Measurements from ENCODE around the gene RAB36. TPM values are rescaled to one million over a fixed set of nuclear protein-coding genes. Genes with fewer than 3 reads are reported as not detected.

The RAB36 gene
- total RNA-seq, 2 donors from 2014 or later, result 1.3 to 3.1 TPM

GRCh38 chr22:23105304-23105703 lies 40.0 kb upstream of the RAB36 start:
- H3K4me1 ChIP-seq, result no peaks in the 10 kb centered on the region
- no peak for TF ChIP-seq POLR2A (IDR thresholded peaks at IDR 0.05)
- H3K36me3 ChIP-seq (replicated peaks in 1 of 2; ENCODE audit: insufficient read depth in 1 of 2, low read depth in 2 of 2), result no peaks in the 10 kb centered on the region
- WGBS, 2 donors, result 88 to 95% methylated on average over 5 of the region's 5 CpGs
- no peak for ATAC-seq
- H3K4me3 ChIP-seq, result no peak overlapping the region
- peak overlapping the region in 1 of 4 donors; percentile 6 for H3K27ac ChIP-seq
- DNase-seq, result no peak
- no peaks in the 10 kb centered on the region for H3K27me3 ChIP-seq
- intact Hi-C loops (cut with DNase I), result no loop called here
- H3K9me3 ChIP-seq, result no peaks in the 10 kb centered on the region

DNA sequence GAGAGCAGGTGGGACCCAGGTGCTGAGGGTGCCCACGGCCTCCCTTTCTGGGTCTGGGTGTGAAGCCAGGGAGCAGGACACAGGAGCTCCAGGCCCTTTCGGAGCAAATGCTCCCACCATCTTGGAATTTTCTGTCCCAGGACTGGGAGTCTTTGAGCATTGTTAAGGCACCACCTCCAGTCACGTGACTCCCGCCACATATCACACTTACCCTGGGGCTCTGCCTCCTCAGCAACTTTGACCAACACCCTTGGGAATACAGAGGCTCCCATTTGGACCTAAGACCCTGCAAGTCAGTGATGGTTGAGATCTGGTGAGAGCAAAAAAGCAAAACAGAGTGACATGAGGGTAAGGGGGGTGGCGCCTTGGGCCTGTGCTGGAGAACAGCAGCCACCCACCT lies 39.4 kb upstream of the RAB36 start:
- DNase-seq, result no peak
- 90 to 96% methylated on average over 5 of the region's 5 CpGs for WGBS, 2 donors

DNA sequence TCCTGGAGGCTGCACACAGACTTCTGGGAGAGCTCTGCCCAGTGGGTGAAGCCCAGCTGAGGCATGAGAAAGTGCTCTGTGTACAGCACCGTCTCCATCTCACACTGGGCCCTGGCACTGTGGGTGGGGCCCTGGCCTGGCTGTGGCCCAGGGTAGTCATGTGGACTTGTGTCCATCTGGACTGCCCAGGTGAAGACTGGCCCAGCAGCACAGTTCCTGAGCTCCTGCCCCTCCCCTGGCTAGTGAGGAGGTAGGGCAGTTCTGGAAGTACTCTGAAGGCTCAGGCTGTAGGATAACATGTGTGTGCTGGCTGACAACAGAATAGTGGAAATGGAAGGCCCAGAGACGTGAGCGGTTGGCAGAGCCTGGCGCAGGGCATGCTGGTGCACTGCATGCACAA lies 38.9 kb upstream of the RAB36 start:
- Histone ChIP-seq H3K27me3 (no peaks in the 10 kb centered on the region), H3K9me3 (no peaks in the 10 kb centered on the region), H3K36me3 (replicated peaks in 1 of 2; ENCODE audit: insufficient read depth in 1 of 2, low read depth in 2 of 2) (no peaks in the 10 kb centered on the region), H3K4me1 (no peaks in the 10 kb centered on the region), H3K4me3 (no peak overlapping the region), H3K27ac (no peak overlapping the region)
- intact Hi-C loops (cut with DNase I), result no loop called here
- 70 to 91% methylated on average over 3 of the region's 4 CpGs for WGBS, 2 donors
- TF ChIP-seq, protein P1, sequence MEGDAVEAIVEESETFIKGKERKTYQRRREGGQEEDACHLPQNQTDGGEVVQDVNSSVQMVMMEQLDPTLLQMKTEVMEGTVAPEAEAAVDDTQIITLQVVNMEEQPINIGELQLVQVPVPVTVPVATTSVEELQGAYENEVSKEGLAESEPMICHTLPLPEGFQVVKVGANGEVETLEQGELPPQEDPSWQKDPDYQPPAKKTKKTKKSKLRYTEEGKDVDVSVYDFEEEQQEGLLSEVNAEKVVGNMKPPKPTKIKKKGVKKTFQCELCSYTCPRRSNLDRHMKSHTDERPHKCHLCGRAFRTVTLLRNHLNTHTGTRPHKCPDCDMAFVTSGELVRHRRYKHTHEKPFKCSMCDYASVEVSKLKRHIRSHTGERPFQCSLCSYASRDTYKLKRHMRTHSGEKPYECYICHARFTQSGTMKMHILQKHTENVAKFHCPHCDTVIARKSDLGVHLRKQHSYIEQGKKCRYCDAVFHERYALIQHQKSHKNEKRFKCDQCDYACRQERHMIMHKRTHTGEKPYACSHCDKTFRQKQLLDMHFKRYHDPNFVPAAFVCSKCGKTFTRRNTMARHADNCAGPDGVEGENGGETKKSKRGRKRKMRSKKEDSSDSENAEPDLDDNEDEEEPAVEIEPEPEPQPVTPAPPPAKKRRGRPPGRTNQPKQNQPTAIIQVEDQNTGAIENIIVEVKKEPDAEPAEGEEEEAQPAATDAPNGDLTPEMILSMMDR (IDR thresholded peaks at IDR 0.05), result no peak
- TF ChIP-seq POLR2A (IDR thresholded peaks at IDR 0.05), result no peak
- DNase-seq, result peak in 3 of 4 donors; percentile 23 to 33 (median 30)
- peak; percentile 23 for ATAC-seq

More for the DNA sequence above, 39.4 kb upstream of the RAB36 start:
- Histone ChIP-seq H3K9me3 (no peaks in the 10 kb centered on the region), H3K27ac (peak overlapping the region in 1 of 4 donors; percentile 6), H3K36me3 (replicated peaks in 1 of 2; ENCODE audit: insufficient read depth in 1 of 2, low read depth in 2 of 2) (no peaks in the 10 kb centered on the region), H3K27me3 (no peaks in the 10 kb centered on the region), H3K4me3 (no peak overlapping the region), H3K4me1 (no peaks in the 10 kb centered on the region)
- intact Hi-C loops (cut with DNase I), result no loop called here
- no peak for ATAC-seq
- TF ChIP-seq POLR2A (IDR thresholded peaks at IDR 0.05), result no peak
- TF ChIP-seq, protein P1 (IDR thresholded peaks at IDR 0.05), result no peak

- TF ChIP-seq, protein P1 (IDR thresholded peaks at IDR 0.05), result no peak
- no peak for TF ChIP-seq POLR2A (IDR thresholded peaks at IDR 0.05)
- Histone ChIP-seq H3K27ac (no peak overlapping the region), H3K4me3 (no peak overlapping the region), H3K27me3 (no peaks in the 10 kb centered on the region), H3K4me1 (no peaks in the 10 kb centered on the region), H3K36me3 (replicated peaks in 1 of 2; ENCODE audit: insufficient read depth in 1 of 2, low read depth in 2 of 2) (no peaks in the 10 kb centered on the region), H3K9me3 (no peaks in the 10 kb centered on the region)
- 65% methylated on average over 8 of the region's 8 CpGs; no CpG with 5 or more reads in 1 of the 2 donors for WGBS, 2 donors
- ATAC-seq (peak; percentile 40), DNase-seq (peak in 3 of 4 donors; percentile 32 to 54 (median 47))
- intact Hi-C loops (cut with DNase I), result no loop called here
Observed at GRCh38 chr22:23106906-23107367, 38.3 kb upstream of the RAB36 start.

DNA sequence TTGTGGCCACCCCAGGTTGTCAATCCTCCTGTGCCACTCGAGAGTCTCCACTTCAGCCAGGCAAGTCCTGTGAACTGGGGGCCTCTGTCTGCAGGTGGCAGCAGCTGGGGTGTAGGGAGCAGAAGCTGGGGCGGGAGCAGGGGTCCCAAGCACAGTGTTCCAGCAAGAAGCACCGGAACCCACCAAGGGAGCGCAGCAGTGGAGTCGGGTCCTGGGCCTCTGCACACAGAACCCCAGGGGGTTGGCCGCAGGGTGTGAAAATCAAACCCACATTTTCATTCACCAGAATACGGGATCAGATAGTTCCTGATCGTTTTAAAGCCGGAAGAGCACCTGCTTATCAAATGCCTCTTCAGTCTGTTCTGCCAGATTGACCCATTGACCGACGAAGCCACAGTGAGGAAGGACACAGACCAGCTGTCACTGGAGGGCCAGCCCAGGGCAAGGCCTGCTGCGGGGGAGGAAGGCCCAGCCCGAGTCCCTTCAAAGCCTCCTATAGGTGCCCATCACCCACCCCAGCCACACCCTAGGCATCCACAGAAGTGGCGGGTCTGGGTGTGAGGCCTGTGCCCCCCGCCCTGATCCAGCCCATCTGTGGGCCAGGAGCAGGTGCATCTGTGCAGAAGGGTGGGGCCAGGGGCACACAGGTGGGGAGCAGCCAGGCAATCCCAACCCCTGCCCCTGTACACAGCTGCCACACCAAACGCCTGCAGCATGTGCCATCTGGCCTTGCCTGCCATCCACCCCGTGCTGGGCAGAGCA lies 37.6 kb upstream of the RAB36 start:
- WGBS, 2 donors, result 86 to 94% methylated on average over 5 to 15 of the region's 17 CpGs
- H3K27ac ChIP-seq, result no peak overlapping the region
- no peak for TF ChIP-seq POLR2A (IDR thresholded peaks at IDR 0.05)
- TF ChIP-seq, protein P1 (IDR thresholded peaks at IDR 0.05), result no peak
- DNase-seq (no peak), ATAC-seq (no peak)
- no peak overlapping the region for H3K4me3 ChIP-seq
- H3K9me3 ChIP-seq, result no peaks in the 10 kb centered on the region
- intact Hi-C loops (cut with DNase I), result no loop called here
- no peaks in the 10 kb centered on the region for H3K36me3 ChIP-seq (replicated peaks in 1 of 2; ENCODE audit: insufficient read depth in 1 of 2, low read depth in 2 of 2)
- H3K4me1 ChIP-seq, result no peaks in the 10 kb centered on the region
- no peaks in the 10 kb centered on the region for H3K27me3 ChIP-seq
